DOHH2 (cell line): Measurements from ENCODE around the gene FBN1.

Source experiments
- H3F3A ChIP-seq: fragments of 200-600 bp; sonication (generic), shearing (Covaris generic); 2 replicates; pipeline ENCODE4 v1.6.0; 2016; ENCODE audit warnings: antibody characterized with exemption, mild to moderate bottlenecking; ENCODE audit not compliant: control insufficient read depth, insufficient read depth
- H3K27ac ChIP-seq: fragments of 200-600 bp; sonication (generic); 2 replicates; pipeline ENCODE4 v1.5.1; 2014; ENCODE audit warnings: low read depth, mild to moderate bottlenecking, low read length, moderate library complexity
- H3K27me3 ChIP-seq: fragments of 200-600 bp; sonication (generic); 2 replicates; pipeline ENCODE4 v1.6.1; 2014; ENCODE audit warnings: mild to moderate bottlenecking, low read length, mixed read lengths; ENCODE audit not compliant: control insufficient read depth
- H3K36me3 ChIP-seq: fragments of 200-600 bp; sonication (generic); 2 replicates; pipeline ENCODE4 v1.6.1; 2014; ENCODE audit warnings: mild to moderate bottlenecking, low read length, moderate library complexity, mixed read lengths; ENCODE audit not compliant: control insufficient read depth
- H3K4me1 ChIP-seq: fragments of 200-600 bp; sonication (generic); 2 replicates; pipeline ENCODE4 v1.6.1; 2014; ENCODE audit warnings: mild to moderate bottlenecking, low read length, mixed read lengths; ENCODE audit not compliant: control insufficient read depth
- H3K4me2 ChIP-seq: fragments of 200-600 bp; sonication (generic); 2 replicates; pipeline ENCODE4 v1.6.0; 2014; ENCODE audit warnings: mild to moderate bottlenecking, low read length, moderate library complexity
- H3K4me3 ChIP-seq: fragments of 200-600 bp; sonication (generic); 2 replicates; pipeline ENCODE4 v1.5.1; 2014; ENCODE audit warnings: mild to moderate bottlenecking, low read length, mixed read lengths
- H3K79me2 ChIP-seq: fragments of 200-600 bp; sonication (generic); 2 replicates; pipeline ENCODE4 v1.6.1; 2014; ENCODE audit warnings: mild to moderate bottlenecking, low read length, mixed read lengths; ENCODE audit not compliant: control insufficient read depth
- H3K9me2 ChIP-seq: fragments of 200-600 bp; sonication (generic); replicated peaks from 2 replicates; pipeline ENCODE4 v1.6.1; 2014; ENCODE audit warnings: mild to moderate bottlenecking, low read length, mixed read lengths; ENCODE audit not compliant: control insufficient read depth
- H3K9me3 ChIP-seq: fragments of 200-600 bp; sonication (generic); 2 replicates; pipeline ENCODE4 v1.6.1; 2014; ENCODE audit warnings: antibody characterized with exemption, low read length, mixed read lengths; ENCODE audit not compliant: control insufficient read depth, insufficient read depth
- H4K20me1 ChIP-seq: fragments of 200-600 bp; sonication (generic); 2 replicates; pipeline ENCODE4 v1.6.0; 2014; ENCODE audit warnings: low read depth, mild to moderate bottlenecking, antibody characterized with exemption, low read length, moderate library complexity; ENCODE audit not compliant: control insufficient read depth, insufficient read depth
- CTCF ChIP-seq: fragments of 200-600 bp; sonication (generic); IDR thresholded peaks from one replicate; pipeline ENCODE4 v1.5.1; 2014; ENCODE audit warnings: antibody characterized with exemption, mild to moderate bottlenecking, low read depth, low read length; ENCODE audit not compliant: poor library complexity, severe bottlenecking
- EZH2phosphoT487 ChIP-seq: fragments of 200-600 bp; sonication (generic); IDR thresholded peaks from 2 replicates; pipeline ENCODE4 v1.6.1; 2017; ENCODE audit warnings: borderline replicate concordance, mild to moderate bottlenecking, antibody characterized with exemption, low read length, moderate library complexity, mixed read lengths

Gene FBN1

GRCh38 chr15:48547286-48547685 lies 98.2 kb downstream of the FBN1 start:
- H3K4me2 ChIP-seq = no peak overlapping the region
- H3K9me2 ChIP-seq = no peaks in the 10 kb centered on the region
- no peaks in the 10 kb centered on the region for H4K20me1 ChIP-seq
- H3K36me3 ChIP-seq = no peaks in the 10 kb centered on the region
- no peaks in the 10 kb centered on the region for H3K9me3 ChIP-seq
- no peaks in the 10 kb centered on the region for H3K27me3 ChIP-seq
- no peaks in the 10 kb centered on the region for H3F3A ChIP-seq
- H3K27ac ChIP-seq = no peak overlapping the region
- no peaks in the 10 kb centered on the region for H3K4me1 ChIP-seq
- no peaks in the 10 kb centered on the region for H3K79me2 ChIP-seq
- H3K4me3 ChIP-seq = no peak overlapping the region
- TF ChIP-seq EZH2phosphoT487 (no peak), CTCF (no peak)

- no peak overlapping the region for H3K4me3 ChIP-seq
- no peaks in the 10 kb centered on the region for H3K9me3 ChIP-seq
- no peaks in the 10 kb centered on the region for H3K27me3 ChIP-seq
- H3F3A ChIP-seq = no peaks in the 10 kb centered on the region
- no peaks in the 10 kb centered on the region for H3K79me2 ChIP-seq
- H3K27ac ChIP-seq = no peak overlapping the region
- no peak overlapping the region for H3K4me2 ChIP-seq
- no peaks in the 10 kb centered on the region for H4K20me1 ChIP-seq
- no peaks in the 10 kb centered on the region for H3K36me3 ChIP-seq
- TF ChIP-seq CTCF = no peak
- TF ChIP-seq EZH2phosphoT487 = no peak
- no peaks in the 10 kb centered on the region for H3K9me2 ChIP-seq
- H3K4me1 ChIP-seq = no peaks in the 10 kb centered on the region
These were observed 99.2 kb downstream of the FBN1 start for GRCh38 chr15:48546296-48546695.

- Histone ChIP-seq H3K79me2 (no peaks in the 10 kb centered on the region), H3F3A (no peaks in the 10 kb centered on the region), H3K4me1 (no peaks in the 10 kb centered on the region)
These were observed 100.7 kb downstream of the FBN1 start for GRCh38 chr15:48544778-48545177.

More at GRCh38 chr15:48544778-48545177, 100.7 kb downstream of the FBN1 start:
- Histone ChIP-seq H3K9me3 (no peaks in the 10 kb centered on the region), H3K27ac (no peak overlapping the region), H3K9me2 (no peaks in the 10 kb centered on the region), H3K4me2 (no peak overlapping the region), H3K27me3 (no peaks in the 10 kb centered on the region), H4K20me1 (no peaks in the 10 kb centered on the region), H3K36me3 (no peaks in the 10 kb centered on the region), H3K4me3 (no peak overlapping the region)
- TF ChIP-seq CTCF = no peak
- no peak for TF ChIP-seq EZH2phosphoT487
